Mucosa of descending colon (tissue), 3 donors: Measurements from ENCODE around the gene CLIC1. TPM values are rescaled to one million over a fixed set of nuclear protein-coding genes. Genes with fewer than 3 reads are reported as not detected.

ENCODE experiments used
- ATAC-seq: fragments of 200-7000 bp; cut with Tn5 transposase; one replicate; pipeline ENCODE4 v1.9.1; 2020; ENCODE audit warnings: mild to moderate bottlenecking, moderate library complexity
- DNase-seq, 3 donors: peaks; one replicate each; pipeline ENCODE4 v3.0.0-alpha.2; 2020
- H3K36me3 ChIP-seq: fragments of 200-600 bp; one replicate; pipeline ENCODE4 v1.8.0; 2021; ENCODE audit warnings: low read depth, mild to moderate bottlenecking
- H3K4me1 ChIP-seq: fragments of 200-600 bp; one replicate; pipeline ENCODE4 v1.8.0; 2021; ENCODE audit warnings: low read depth, mild to moderate bottlenecking
- H3K4me3 ChIP-seq: fragments of 200-600 bp; one replicate; pipeline ENCODE4 v1.8.0; 2021; ENCODE audit warnings: mild to moderate bottlenecking
- H3K9me3 ChIP-seq: fragments of 200-600 bp; one replicate; pipeline ENCODE4 v1.8.0; 2021; ENCODE audit warnings: mild to moderate bottlenecking
- CTCF ChIP-seq: fragments of 200-600 bp; IDR thresholded peaks from one replicate; pipeline ENCODE4 v1.8.0; 2022; ENCODE audit warnings: antibody characterized with exemption, mild to moderate bottlenecking
- intact Hi-C, 2 donors: fragments of 100-400 bp; cut with DNase I in 1 of 2; cut with micrococcal nuclease in 1 of 2; formaldehyde crosslinking; loops; one replicate each; pipeline versions ENCODE4 v1.11.0 to v1.11.1; 2022; cut with DNase I, micrococcal nuclease
- total RNA-seq, 3 donors: library from RNA; stranded (reverse); fragmentation: NEBNext Ultra II Directional in 2 of 3; extraction: Animal tissue kit (Norgen Biotek cat#: 25700) in 2 of 3; gene quantifications; one replicate each; pipeline versions ENCODE4 v1.2.1 to v1.2.4, GENCODE V29; 2021 to 2023
- donor health status: DM: no; HTN: no; CAD: no; lungs with moderate emphysema.
- donor health status: DM: no; HTN: no; CAD: no.
- donor health status: DM: no; HTN: yes; CAD: no.

Gene CLIC1
- total RNA-seq, 3 donors from 2014 or later: 269 to 555 (median 441) TPM

GRCh38 chr6:31762356-31762755, 26.0 kb upstream of the CLIC1 start, which contains the start of gene SAPCD1:
Gene SAPCD1, plus strand, starts transcription at chr6:31762656. Its CDS starts 399 bp downstream, at chr6:31763055.
- no peak for ATAC-seq
- no peak for TF ChIP-seq CTCF
- DNase-seq: no peak
- Histone ChIP-seq H3K36me3 (no peaks in the 10 kb centered on the region), H3K9me3 (no peaks in the 10 kb centered on the region), H3K4me1 (no peaks in the 10 kb centered on the region), H3K4me3 (no peak within 1 kb of the TSS)
- intact Hi-C loops: no loop called here

- no peaks in the 10 kb centered on the region for H3K4me1 ChIP-seq
- intact Hi-C loops: no loop called here
- H3K36me3 ChIP-seq: no peaks in the 10 kb centered on the region
- DNase-seq (no peak), ATAC-seq (no peak)
- no peak for TF ChIP-seq CTCF
- H3K9me3 ChIP-seq: no peaks in the 10 kb centered on the region
- H3K4me3 ChIP-seq: no peak overlapping the region
These were observed 25.0 kb upstream of the CLIC1 start for GRCh38 chr6:31761343-31761742.

GRCh38 chr6:31760790-31761189, 24.5 kb upstream of the CLIC1 start:
- no peaks in the 10 kb centered on the region for H3K36me3 ChIP-seq
- intact Hi-C loops: no loop called here
- H3K4me3 ChIP-seq: no peak overlapping the region
- no peaks in the 10 kb centered on the region for H3K9me3 ChIP-seq
- no peaks in the 10 kb centered on the region for H3K4me1 ChIP-seq
- DNase-seq (no peak), ATAC-seq (no peak)
- no peak for TF ChIP-seq CTCF

GRCh38 chr6:31758281-31758680, 22.0 kb upstream of the CLIC1 start:
- DNase-seq (peak in 1 of 3 donors; percentile 8), ATAC-seq (no peak)
- intact Hi-C loops: no loop called here
- Histone ChIP-seq H3K4me1 (no peaks in the 10 kb centered on the region), H3K36me3 (no peaks in the 10 kb centered on the region), H3K9me3 (no peaks in the 10 kb centered on the region), H3K4me3 (no peak overlapping the region)
- no peak for TF ChIP-seq CTCF

GRCh38 chr6:31752739-31753319, 16.5 kb upstream of the CLIC1 start:
- TF ChIP-seq CTCF: no peak
- Histone ChIP-seq H3K9me3 (no peaks in the 10 kb centered on the region), H3K4me3 (no peak overlapping the region), H3K4me1 (no peaks in the 10 kb centered on the region), H3K36me3 (no peaks in the 10 kb centered on the region)
- ATAC-seq (no peak), DNase-seq (no peak)
- intact Hi-C loops: no loop called here
